Right lobe of liver (tissue), 4 donors: ENCODE data around the gene PSKH1.

Experiments used
- CTCF ChIP-seq, 4 donors: fragments of 200-600 bp in 3 of 4; fragments of 450-650 bp in 1 of 4; IDR thresholded peaks; one replicate each; pipeline versions ENCODE4 v1.5.1 to v1.8.0; 2016 to 2022; ENCODE audit warnings: antibody characterized with exemption in 4 of 4, mild to moderate bottlenecking in 2 of 4
- POLR2A ChIP-seq: fragments of 450-650 bp; IDR thresholded peaks from one replicate; pipeline ENCODE4 v1.6.1; 2017; ENCODE audit warnings: antibody characterized with exemption, mild to moderate bottlenecking
- donor health status: DM: no; HTN: no; CAD: no.
- donor health status: DM: no; HTN: no; CAD: no.
- donor health status: DM: no; HTN: yes; CAD: no.

- TF ChIP-seq POLR2A (no peak), CTCF (IDR thresholded peaks at IDR 0.05) (no peak)
These were observed 24.8 kb upstream of the PSKH1 start for GRCh38 chr16:67868290-67868689.
